Measurements from ENCODE around the gene ZNF552.
"Not testable (repeated sequence)": the region's sequence is repeated elsewhere in the genome, so short reads cannot be mapped to it uniquely, and the experiment has no call there.

Gene ZNF552

GRCh38 chr19:57841122-57841763, 26.5 kb upstream of the ZNF552 start:
- TF ChIP-seq CTCF (IDR thresholded peaks at IDR 0.05; ENCODE audit: low read depth, low read length), result no peak
- no peak for DNase-seq
- H3K4me3 ChIP-seq (ENCODE audit: low read depth, low read length), result no peak overlapping the region
- H3K4me1 ChIP-seq, result no peaks in the 10 kb centered on the region
- H3K9me3 ChIP-seq, result no peaks in the 10 kb centered on the region
- H3K36me3 ChIP-seq, result peaks cover 34% of the 10 kb centered on the region
- H3K27me3 ChIP-seq, result no peaks in the 10 kb centered on the region

GRCh38 chr19:57838622-57839191, 24.0 kb upstream of the ZNF552 start:
- H3K4me1 ChIP-seq; DNase-seq; H3K9me3 ChIP-seq; H3K4me3 ChIP-seq (ENCODE audit: low read depth, low read length); H3K27me3 ChIP-seq: not testable (repeated sequence)
- H3K36me3 ChIP-seq, result peaks cover 34% of the 10 kb centered on the region

- H3K4me3 ChIP-seq (ENCODE audit: low read depth, low read length); H3K4me1 ChIP-seq; DNase-seq; H3K9me3 ChIP-seq; H3K27me3 ChIP-seq: not testable (repeated sequence)
- peaks cover 25% of the 10 kb centered on the region for H3K36me3 ChIP-seq
These were observed 22.3 kb upstream of the ZNF552 start for GRCh38 chr19:57836991-57837390.

GRCh38 chr19:57830071-57830602, 15.4 kb upstream of the ZNF552 start, which contains the start of gene ZNF587B:
ZNF587B (plus strand) TSS chr19:57830299; CDS start chr19:57830529, 230 bp downstream.
- no peaks in the 10 kb centered on the region for H3K27me3 ChIP-seq
- DNase-seq, result peak; percentile 52
- no peaks in the 10 kb centered on the region for H3K9me3 ChIP-seq
- no peaks in the 10 kb centered on the region for H3K4me1 ChIP-seq
- TF ChIP-seq CTCF (IDR thresholded peaks at IDR 0.05; ENCODE audit: low read depth, low read length), result peak; percentile 48
- peaks cover 22% of the 10 kb centered on the region for H3K36me3 ChIP-seq
- no peak within 1 kb of the TSS for H3K4me3 ChIP-seq (ENCODE audit: low read depth, low read length)

- Histone ChIP-seq H3K36me3 (peaks cover 26% of the 10 kb centered on the region), H3K4me3 (ENCODE audit: low read depth, low read length) (no peak overlapping the region), H3K27me3 (no peaks in the 10 kb centered on the region), H3K9me3 (no peaks in the 10 kb centered on the region), H3K4me1 (no peaks in the 10 kb centered on the region)
- DNase-seq, result no peak
- no peak for TF ChIP-seq CTCF (IDR thresholded peaks at IDR 0.05; ENCODE audit: low read depth, low read length)
These were observed 14.6 kb upstream of the ZNF552 start for GRCh38 chr19:57829316-57829715.

- Histone ChIP-seq H3K9me3 (no peaks in the 10 kb centered on the region), H3K36me3 (peaks cover 48% of the 10 kb centered on the region), H3K4me1 (no peaks in the 10 kb centered on the region), H3K27me3 (no peaks in the 10 kb centered on the region), H3K4me3 (ENCODE audit: low read depth, low read length) (no peak overlapping the region)
- no peak for DNase-seq
- no peak for TF ChIP-seq CTCF (IDR thresholded peaks at IDR 0.05; ENCODE audit: low read depth, low read length)
These were observed 10.8 kb upstream of the ZNF552 start for GRCh38 chr19:57825511-57825910.

- not testable (repeated sequence) for H3K4me3 ChIP-seq (ENCODE audit: low read depth, low read length); H3K9me3 ChIP-seq; H3K27me3 ChIP-seq; DNase-seq; H3K4me1 ChIP-seq
- H3K36me3 ChIP-seq, result peaks cover 34% of the 10 kb centered on the region
These were observed 8.9 kb upstream of the ZNF552 start for GRCh38 chr19:57823608-57824007.

GRCh38 chr19:57823155-57823554, 8.4 kb upstream of the ZNF552 start:
- not testable (repeated sequence) for H3K27me3 ChIP-seq; H3K4me3 ChIP-seq (ENCODE audit: low read depth, low read length); DNase-seq; H3K9me3 ChIP-seq; H3K4me1 ChIP-seq
- H3K36me3 ChIP-seq, result peaks cover 32% of the 10 kb centered on the region

- not testable (repeated sequence) for H3K27me3 ChIP-seq; H3K4me1 ChIP-seq; H3K4me3 ChIP-seq (ENCODE audit: low read depth, low read length); DNase-seq; H3K9me3 ChIP-seq
- peaks cover 32% of the 10 kb centered on the region for H3K36me3 ChIP-seq
These were observed 6.8 kb upstream of the ZNF552 start for GRCh38 chr19:57821501-57821900.

- H3K9me3 ChIP-seq, H3K4me1 ChIP-seq, DNase-seq, H3K27me3 ChIP-seq: not testable (repeated sequence)
- Histone ChIP-seq H3K4me3 (ENCODE audit: low read depth, low read length) (peak overlapping the region; percentile 99; the same call in 1 of the 2 replicates), H3K36me3 (peaks cover 28% of the 10 kb centered on the region)
These were observed 6.4 kb upstream of the ZNF552 start for GRCh38 chr19:57821095-57821494.
